ENCODE data around the gene IDH3B.

IDH3B gene

GRCh38 chr20:2612073-2612472, 51.9 kb downstream of the IDH3B start:
- no peak for TF ChIP-seq SUZ12 (IDR thresholded peaks at IDR 0.05)
- no peak for TF ChIP-seq TARDBP (IDR thresholded peaks at IDR 0.05)
- TF ChIP-seq CTBP1 (IDR thresholded peaks at IDR 0.05; ENCODE audit: borderline replicate concordance): no peak
- no peak for DNase-seq (ENCODE audit: extremely low spot score)
- ChIA-PET POLR2A (no interaction called here), CTCF (no interaction called here)

GRCh38 chr20:2610941-2611720, 52.9 kb downstream of the IDH3B start:
- POLR2A ChIA-PET: no interaction called here
- no peak for TF ChIP-seq ARNT (IDR thresholded peaks at IDR 0.05)
- TF ChIP-seq FOXM1 (IDR thresholded peaks at IDR 0.05; ENCODE audit: borderline replicate concordance): no peak
- TF ChIP-seq ELF4 (IDR thresholded peaks at IDR 0.05): no peak
- no peak for TF ChIP-seq HDGF (IDR thresholded peaks at IDR 0.05; ENCODE audit: borderline replicate concordance)
- TF ChIP-seq FOXK2 (IDR thresholded peaks at IDR 0.05): no peak
- TF ChIP-seq ZNF384 (IDR thresholded peaks at IDR 0.05): no peak
- TF ChIP-seq SP1 (IDR thresholded peaks at IDR 0.05): no peak
- CTCF ChIA-PET: no interaction called here
- no peak for DNase-seq (ENCODE audit: extremely low spot score)

- CTCF ChIA-PET: interaction anchor here (0.5 kb wide), 1 partner anchor 30 kb away, joined by 3 read pairs; no protein-coding TSS in a partner anchor
- POLR2A ChIA-PET: interaction anchor here (2.1 kb wide), 1 partner anchor 41 kb away, joined by 4 read pairs; no protein-coding TSS in a partner anchor
Observed at GRCh38 chr20:2610326-2610725, 53.7 kb downstream of the IDH3B start.

More at GRCh38 chr20:2610326-2610725, 53.7 kb downstream of the IDH3B start:
- DNase-seq (ENCODE audit: extremely low spot score): no peak
- TF ChIP-seq FOXA1 (IDR thresholded peaks at IDR 0.05) (no peak), PKNOX1 (IDR thresholded peaks at IDR 0.05) (no peak), ELF4 (IDR thresholded peaks at IDR 0.05) (no peak), SUZ12 (IDR thresholded peaks at IDR 0.05) (no peak), ZNF384 (IDR thresholded peaks at IDR 0.05) (no peak), NFRKB (IDR thresholded peaks at IDR 0.05) (no peak), L3MBTL2 (conservative IDR thresholded peaks at IDR 0.05) (no peak), FOXK2 (IDR thresholded peaks at IDR 0.05) (no peak), TARDBP (IDR thresholded peaks at IDR 0.05) (no peak), CTBP1 (IDR thresholded peaks at IDR 0.05; ENCODE audit: borderline replicate concordance) (no peak), LEF1 (IDR thresholded peaks at IDR 0.05; ENCODE audit: borderline replicate concordance) (no peak), FOXM1 (IDR thresholded peaks at IDR 0.05; ENCODE audit: borderline replicate concordance) (no peak), HDGF (IDR thresholded peaks at IDR 0.05; ENCODE audit: borderline replicate concordance) (no peak), BHLHE40 (IDR thresholded peaks at IDR 0.05; ENCODE audit: borderline replicate concordance) (no peak), SP1 (IDR thresholded peaks at IDR 0.05) (no peak), ARNT (IDR thresholded peaks at IDR 0.05) (no peak)

All from HEK293T (cell line).